ENCODE results near the gene UBE2M.

DNA sequence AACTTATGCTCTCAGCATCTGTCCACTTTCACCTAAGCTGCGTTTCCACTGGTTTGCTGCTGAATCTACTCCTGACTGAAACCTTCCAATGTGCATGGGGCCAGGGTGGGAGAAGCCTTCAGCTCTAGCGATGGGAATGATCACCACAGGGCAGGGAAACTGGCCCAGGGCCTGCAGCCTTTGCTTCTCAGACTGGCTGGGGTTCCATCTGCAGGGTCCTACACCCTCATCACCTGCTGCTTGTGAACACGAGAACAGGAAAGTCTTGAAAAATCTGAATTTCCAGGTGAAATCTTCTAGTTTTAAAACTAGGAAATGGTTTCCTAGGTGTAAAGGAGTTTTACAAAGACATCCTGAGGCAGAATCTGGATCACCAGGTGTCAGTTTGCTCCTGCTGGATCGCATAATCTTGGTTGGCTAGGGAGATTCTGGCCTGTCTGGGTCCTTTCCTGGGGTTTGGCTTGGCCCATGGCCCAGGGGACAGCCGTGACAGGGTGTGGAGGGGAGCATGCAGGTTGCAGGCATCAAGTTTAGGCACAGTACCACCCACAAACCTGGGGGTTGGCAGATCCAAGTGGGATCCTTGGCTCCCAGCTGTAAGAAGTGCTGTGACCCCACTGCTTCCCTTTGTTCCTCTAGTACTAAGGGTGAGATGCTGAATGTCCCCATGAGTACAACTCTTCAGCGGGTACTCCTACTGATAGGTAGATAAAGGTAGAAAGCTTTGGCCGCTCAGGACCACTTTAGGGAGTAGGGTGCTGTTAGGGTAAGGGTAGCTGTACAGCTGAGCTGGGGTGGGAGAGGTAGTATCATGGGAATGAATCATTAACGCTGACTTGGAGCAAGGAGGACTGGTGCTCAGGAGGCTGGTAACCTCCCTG, 1.8 kb upstream of the UBE2M start:
- TF ChIP-seq, protein P1, sequence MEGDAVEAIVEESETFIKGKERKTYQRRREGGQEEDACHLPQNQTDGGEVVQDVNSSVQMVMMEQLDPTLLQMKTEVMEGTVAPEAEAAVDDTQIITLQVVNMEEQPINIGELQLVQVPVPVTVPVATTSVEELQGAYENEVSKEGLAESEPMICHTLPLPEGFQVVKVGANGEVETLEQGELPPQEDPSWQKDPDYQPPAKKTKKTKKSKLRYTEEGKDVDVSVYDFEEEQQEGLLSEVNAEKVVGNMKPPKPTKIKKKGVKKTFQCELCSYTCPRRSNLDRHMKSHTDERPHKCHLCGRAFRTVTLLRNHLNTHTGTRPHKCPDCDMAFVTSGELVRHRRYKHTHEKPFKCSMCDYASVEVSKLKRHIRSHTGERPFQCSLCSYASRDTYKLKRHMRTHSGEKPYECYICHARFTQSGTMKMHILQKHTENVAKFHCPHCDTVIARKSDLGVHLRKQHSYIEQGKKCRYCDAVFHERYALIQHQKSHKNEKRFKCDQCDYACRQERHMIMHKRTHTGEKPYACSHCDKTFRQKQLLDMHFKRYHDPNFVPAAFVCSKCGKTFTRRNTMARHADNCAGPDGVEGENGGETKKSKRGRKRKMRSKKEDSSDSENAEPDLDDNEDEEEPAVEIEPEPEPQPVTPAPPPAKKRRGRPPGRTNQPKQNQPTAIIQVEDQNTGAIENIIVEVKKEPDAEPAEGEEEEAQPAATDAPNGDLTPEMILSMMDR (IDR thresholded peaks at IDR 0.05; ENCODE audit: low read length): no peak
- TF ChIP-seq EZH2 (IDR thresholded peaks at IDR 0.05; ENCODE audit: borderline replicate concordance, low read length): no peak

Measured in OCI-LY1 (cell line).